GM04503 (cell line): Measurements from ENCODE around the gene JADE2.
"Not testable (repeated sequence)": the region's sequence is repeated elsewhere in the genome, so short reads cannot be mapped to it uniquely, and the experiment has no call there.

Experiments
- DNase-seq: peaks from one replicate; pipeline ENCODE4 v3.0.0-alpha.2; 2012; ENCODE audit warnings: low read depth

Gene JADE2

GRCh38 chr5:134552301-134552700 lies 26.8 kb downstream of the JADE2 start:
- DNase-seq: peak; percentile 75

- DNase-seq: not testable (repeated sequence)
Observed at GRCh38 chr5:134552716-134553115, 27.2 kb downstream of the JADE2 start.

- DNase-seq: no peak
Observed at GRCh38 chr5:134553821-134554267, 28.4 kb downstream of the JADE2 start.

- peak; percentile 95 for DNase-seq
Observed at GRCh38 chr5:134554319-134555222, 29.1 kb downstream of the JADE2 start.

GRCh38 chr5:134555223-134555889 lies 29.9 kb downstream of the JADE2 start:
- DNase-seq: no peak

GRCh38 chr5:134555890-134556311 lies 30.4 kb downstream of the JADE2 start:
- no peak for DNase-seq

GRCh38 chr5:134556588-134556987 lies 31.1 kb downstream of the JADE2 start:
- DNase-seq: not testable (repeated sequence)

GRCh38 chr5:134556994-134557393 lies 31.5 kb downstream of the JADE2 start:
- DNase-seq: no peak

- DNase-seq: no peak
Observed at GRCh38 chr5:134559672-134560071, 34.2 kb downstream of the JADE2 start.

- no peak for DNase-seq
Observed at GRCh38 chr5:134560698-134561097, 35.2 kb downstream of the JADE2 start.

GRCh38 chr5:134561871-134562296 lies 36.4 kb downstream of the JADE2 start:
- DNase-seq: no peak

- DNase-seq: no peak
Observed at GRCh38 chr5:134563221-134563620, 37.8 kb downstream of the JADE2 start.

- no peak for DNase-seq
Observed at GRCh38 chr5:134563962-134564361, 38.5 kb downstream of the JADE2 start.

- no peak for DNase-seq
Observed at GRCh38 chr5:134564396-134564795, 38.9 kb downstream of the JADE2 start.

- no peak for DNase-seq
Observed at GRCh38 chr5:134565791-134566740, 40.6 kb downstream of the JADE2 start.

GRCh38 chr5:134566741-134567221 lies 41.3 kb downstream of the JADE2 start:
- no peak for DNase-seq

GRCh38 chr5:134567641-134568336 lies 42.3 kb downstream of the JADE2 start:
- peak; percentile 50 for DNase-seq

GRCh38 chr5:134568337-134568700 lies 42.8 kb downstream of the JADE2 start:
- no peak for DNase-seq

GRCh38 chr5:134568761-134569695 lies 43.6 kb downstream of the JADE2 start:
- no peak for DNase-seq

- DNase-seq: no peak
Observed at GRCh38 chr5:134569758-134570364, 44.4 kb downstream of the JADE2 start.
